HG03342 (cell line): ENCODE data around the gene CDKN1C.

Experiments
- ATAC-seq: cut with Tn5 transposase; IDR thresholded peaks from one replicate; pipeline ENCODE4 v1.9.1; 2021; ENCODE audit warnings: mild to moderate bottlenecking, moderate library complexity; ENCODE audit not compliant: unreplicated experiment

Gene CDKN1C

GRCh38 chr11:2923446-2924375 lies 38.1 kb upstream of the CDKN1C start:
- ATAC-seq, result no peak

- ATAC-seq, result no peak
These were observed 37.1 kb upstream of the CDKN1C start for GRCh38 chr11:2922655-2923054.

- ATAC-seq, result no peak
These were observed 36.3 kb upstream of the CDKN1C start for GRCh38 chr11:2921742-2922493.

GRCh38 chr11:2921261-2921660 lies 35.7 kb upstream of the CDKN1C start:
- no peak for ATAC-seq

DNA sequence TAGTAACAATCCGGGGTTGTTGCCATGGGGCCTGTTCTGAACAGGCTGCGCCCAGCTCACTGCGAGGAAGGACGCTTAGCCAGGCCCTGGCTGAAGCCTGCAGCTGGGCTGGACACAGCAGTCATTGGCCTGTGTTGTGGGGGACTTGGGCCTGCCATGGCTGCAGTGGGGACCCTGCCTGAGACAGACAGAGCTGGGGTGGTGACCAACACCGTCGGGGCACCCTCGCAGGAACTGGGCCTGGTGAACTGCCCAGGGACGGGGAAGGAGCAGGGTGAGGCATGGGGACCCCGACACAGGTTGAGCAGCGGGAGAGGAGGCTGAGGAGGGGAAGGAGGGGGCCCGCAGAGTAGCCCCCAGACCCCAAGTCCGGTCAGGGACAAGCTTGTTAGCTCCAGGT lies 34.8 kb upstream of the CDKN1C start:
- ATAC-seq, result no peak

DNA sequence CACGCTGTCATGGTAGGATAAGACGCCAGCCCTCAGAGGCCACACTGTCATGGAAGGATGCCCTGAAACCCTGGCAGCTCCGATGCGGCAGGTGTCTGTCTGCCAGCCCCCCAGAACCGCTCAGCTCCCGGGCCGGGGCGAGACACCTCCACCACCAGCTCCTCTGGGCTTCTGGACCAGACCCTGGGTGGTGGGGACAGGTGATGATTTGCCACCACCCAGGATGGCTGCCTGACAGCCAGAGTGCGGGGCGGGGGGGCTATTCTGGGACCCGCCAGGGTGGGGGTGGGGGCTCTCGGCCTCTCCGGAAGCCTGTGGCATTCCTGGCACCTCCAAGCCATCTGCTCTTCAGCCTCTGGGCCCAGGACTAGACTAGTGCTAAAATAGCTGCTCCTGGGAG lies 34.3 kb upstream of the CDKN1C start:
- ATAC-seq, result no peak

GRCh38 chr11:2919188-2919587 lies 33.6 kb upstream of the CDKN1C start:
- ATAC-seq, result no peak

DNA sequence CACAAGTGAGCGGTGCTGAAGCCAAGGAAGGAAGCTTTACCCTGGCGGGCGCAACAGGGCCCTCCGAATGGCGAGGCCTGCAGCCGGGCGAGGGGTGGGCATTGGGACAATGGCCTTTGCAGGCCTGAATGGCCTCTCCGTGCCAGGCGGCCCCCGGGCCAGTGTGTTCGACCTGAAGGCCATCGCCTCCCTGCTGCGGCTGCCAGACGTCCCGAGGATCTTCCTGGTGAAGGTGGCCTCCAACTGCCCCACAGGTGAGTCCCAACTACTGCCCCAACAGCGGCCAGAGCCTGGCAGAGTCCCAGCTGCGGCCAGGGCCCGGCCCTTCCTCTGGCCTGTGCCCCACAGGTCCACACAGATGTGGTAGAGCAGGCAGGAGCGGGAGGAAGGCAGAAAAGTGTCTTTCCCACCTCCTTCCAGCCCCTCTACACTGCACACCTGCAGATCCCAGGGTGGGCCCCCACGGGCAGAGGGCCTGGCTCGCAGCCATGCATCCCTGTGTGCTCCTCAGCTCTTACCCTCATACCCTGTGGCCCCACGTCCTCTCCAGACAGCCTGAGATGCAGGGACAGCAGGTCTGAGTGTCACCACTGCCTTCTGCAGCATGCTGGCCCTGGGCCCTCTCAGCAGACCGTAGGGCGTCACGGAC lies 32.4 kb upstream of the CDKN1C start:
- ATAC-seq, result no peak

GRCh38 chr11:2916892-2917645 lies 31.5 kb upstream of the CDKN1C start:
- ATAC-seq, result no peak

- ATAC-seq, result no peak
These were observed 30.7 kb upstream of the CDKN1C start for GRCh38 chr11:2916114-2916891.

GRCh38 chr11:2915473-2915872 lies 29.9 kb upstream of the CDKN1C start:
- ATAC-seq, result no peak

DNA sequence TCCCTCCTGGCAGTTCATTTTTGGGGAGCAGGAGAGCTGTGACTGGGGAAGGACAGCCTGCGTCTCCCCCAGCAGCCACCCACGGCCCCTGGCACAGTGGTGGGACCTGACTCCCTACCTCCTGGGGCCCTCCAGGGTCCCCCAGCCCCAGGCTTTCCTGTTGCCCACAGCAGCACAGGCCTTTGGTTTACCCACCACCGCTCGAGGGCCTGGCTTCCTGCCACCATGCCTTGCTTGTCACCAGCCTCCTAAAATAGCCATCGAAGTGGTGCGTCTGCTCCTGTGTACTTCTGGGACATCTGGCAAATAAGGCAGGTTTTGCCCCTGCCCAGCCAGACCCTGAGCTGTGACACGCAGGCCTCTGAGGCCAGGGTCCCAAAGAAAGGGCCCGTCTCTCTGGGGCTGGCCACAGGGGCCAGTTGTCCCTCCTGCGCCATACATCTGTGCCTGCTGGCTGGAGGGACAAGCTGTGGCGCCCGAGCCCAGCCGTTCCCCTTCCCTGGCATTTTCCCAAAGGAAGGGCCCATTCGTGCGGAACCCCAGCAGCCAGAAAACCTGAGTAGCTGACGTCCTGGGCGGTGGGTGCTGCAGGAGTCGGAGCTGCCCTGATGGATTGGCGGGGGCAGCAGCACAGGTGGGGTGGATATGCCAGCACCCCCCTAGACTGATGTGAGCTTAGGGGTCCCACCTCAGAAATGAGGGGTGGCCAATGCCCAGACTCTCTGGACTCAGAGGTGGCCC lies 29.1 kb upstream of the CDKN1C start:
- no peak for ATAC-seq

- no peak for ATAC-seq
These were observed 28.2 kb upstream of the CDKN1C start for GRCh38 chr11:2913776-2914175.

DNA sequence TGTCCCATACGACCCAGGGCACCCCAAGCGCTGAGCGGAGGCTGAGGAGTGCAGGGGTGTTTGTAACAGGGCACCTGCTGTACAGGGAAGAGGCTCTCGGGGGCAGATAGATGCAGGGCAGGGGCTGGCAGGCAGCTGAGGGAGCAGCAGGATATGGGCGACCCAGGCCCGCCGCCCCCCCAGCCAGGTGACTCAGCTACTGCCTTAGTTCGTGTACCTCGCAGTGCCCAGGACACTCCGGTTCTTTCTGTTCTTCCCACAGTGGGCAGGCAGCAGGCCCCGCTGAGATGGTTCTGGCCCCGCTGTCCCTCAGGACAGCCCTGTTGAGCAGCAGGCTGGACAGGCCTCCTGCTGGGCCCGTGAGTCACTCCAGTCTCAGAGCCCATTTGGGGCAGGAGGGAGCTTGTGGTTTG lies 27.4 kb upstream of the CDKN1C start:
- no peak for ATAC-seq

- ATAC-seq, result no peak
These were observed 26.9 kb upstream of the CDKN1C start for GRCh38 chr11:2912498-2912897.

DNA sequence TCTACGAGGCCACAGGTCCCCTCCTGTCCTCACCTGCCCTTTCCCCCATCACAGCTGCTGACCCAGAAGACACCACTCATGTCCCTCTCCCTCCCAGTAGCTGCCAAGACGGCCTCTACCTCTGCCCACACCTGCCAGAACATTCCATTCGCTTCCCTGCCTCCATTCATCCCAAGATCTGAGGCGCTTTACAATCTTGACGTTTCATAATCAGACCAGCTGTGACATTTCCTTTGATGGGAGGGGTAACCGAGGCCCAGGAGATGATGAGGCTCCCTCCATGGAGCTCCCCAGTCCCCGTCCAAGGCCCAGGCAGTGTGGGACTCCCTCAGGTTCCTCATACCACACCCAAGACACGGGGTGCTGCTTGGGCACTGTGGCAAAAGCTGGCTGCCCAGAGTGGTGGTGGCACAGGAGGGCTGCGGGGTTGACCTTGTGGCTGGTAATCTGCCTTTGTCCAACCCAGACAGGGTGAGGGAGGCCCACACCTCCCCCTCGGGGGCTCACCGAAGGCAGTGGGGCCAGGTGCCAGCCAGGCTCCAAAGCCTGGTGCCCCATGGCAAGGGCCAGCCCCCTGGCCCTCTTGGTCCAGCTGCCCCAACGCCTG lies 26.3 kb upstream of the CDKN1C start:
- no peak for ATAC-seq

GRCh38 chr11:2911088-2911784 lies 25.7 kb upstream of the CDKN1C start:
- no peak for ATAC-seq

GRCh38 chr11:2910401-2910955 lies 24.9 kb upstream of the CDKN1C start:
- ATAC-seq, result no peak
